ENCODE results near the gene IDH3G.

GRCh38 chrX:153781428-153782047 lies 12.6 kb downstream of the IDH3G start:
- TF ChIP-seq, protein P1, sequence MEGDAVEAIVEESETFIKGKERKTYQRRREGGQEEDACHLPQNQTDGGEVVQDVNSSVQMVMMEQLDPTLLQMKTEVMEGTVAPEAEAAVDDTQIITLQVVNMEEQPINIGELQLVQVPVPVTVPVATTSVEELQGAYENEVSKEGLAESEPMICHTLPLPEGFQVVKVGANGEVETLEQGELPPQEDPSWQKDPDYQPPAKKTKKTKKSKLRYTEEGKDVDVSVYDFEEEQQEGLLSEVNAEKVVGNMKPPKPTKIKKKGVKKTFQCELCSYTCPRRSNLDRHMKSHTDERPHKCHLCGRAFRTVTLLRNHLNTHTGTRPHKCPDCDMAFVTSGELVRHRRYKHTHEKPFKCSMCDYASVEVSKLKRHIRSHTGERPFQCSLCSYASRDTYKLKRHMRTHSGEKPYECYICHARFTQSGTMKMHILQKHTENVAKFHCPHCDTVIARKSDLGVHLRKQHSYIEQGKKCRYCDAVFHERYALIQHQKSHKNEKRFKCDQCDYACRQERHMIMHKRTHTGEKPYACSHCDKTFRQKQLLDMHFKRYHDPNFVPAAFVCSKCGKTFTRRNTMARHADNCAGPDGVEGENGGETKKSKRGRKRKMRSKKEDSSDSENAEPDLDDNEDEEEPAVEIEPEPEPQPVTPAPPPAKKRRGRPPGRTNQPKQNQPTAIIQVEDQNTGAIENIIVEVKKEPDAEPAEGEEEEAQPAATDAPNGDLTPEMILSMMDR (IDR thresholded peaks at IDR 0.05): no peak
- TF ChIP-seq SIN3A (IDR thresholded peaks at IDR 0.05; ENCODE audit: borderline replicate concordance, insufficient read depth, low read depth, low read length): no peak
